ENCODE measurements around the gene HYAL3. TPM values are rescaled to one million over a fixed set of nuclear protein-coding genes. Genes with fewer than 3 reads are reported as not detected.

The HYAL3 gene
- total and polyA plus RNA-seq, 2 of the 13 experiments (the other 11 are each of a cell fraction or from before 2014, with no cell fraction given) = 5.5 to 10.4 TPM

DNA sequence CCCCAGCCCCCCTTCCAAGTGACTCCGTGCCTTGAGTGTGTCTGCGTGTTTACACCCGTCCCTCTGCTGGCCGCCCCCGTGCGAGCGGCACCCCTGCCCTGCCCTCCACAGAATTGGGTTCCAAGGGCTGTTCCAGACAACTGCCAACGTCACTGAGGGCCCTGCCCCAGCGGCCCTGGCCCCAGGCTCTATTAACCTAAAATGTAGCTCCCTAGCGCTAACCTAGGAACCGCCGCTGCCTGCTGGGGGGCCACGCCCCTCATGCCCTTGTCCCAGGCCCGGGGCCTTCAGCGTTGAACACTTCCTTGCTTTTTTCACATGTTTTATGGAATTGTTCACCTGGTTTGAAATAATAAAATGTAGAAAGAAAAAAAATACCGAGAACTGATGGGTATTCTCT is 40.2 kb downstream of the HYAL3 start:
- no peak for ATAC-seq
- peaks cover 16 to 28% of the 10 kb centered on the region in 2 experiments for H3K36me3 ChIP-seq (replicated peaks in 1 of 2; ENCODE audit: control insufficient read depth in 1 of 2, insufficient read depth in 2 of 2, low read length in 2 of 2)
- H3K9me3 ChIP-seq (ENCODE audit: low read length) = no peaks in the 10 kb centered on the region
- intact Hi-C loops (cut with micrococcal nuclease; ENCODE audit: unreplicated experiment) (no loop called here), in situ Hi-C loops (cut with HindIII; ENCODE audit: extremely low pct_ligation_motif_present, low pct_unique_long_range_greater_than_20kb) (no loop called here)
- peaks cover 12% of the 10 kb centered on the region for H3K79me2 ChIP-seq (ENCODE audit: insufficient read depth, low read length)
- DNase-seq (ENCODE audit: low spot score) = no peak
- WGBS (ENCODE audit: low lambda C conversion rate) = 88% methylated on average over 15 of the region's 16 CpGs
- no peak overlapping the region for H2AFZ ChIP-seq (ENCODE audit: low read length)
- no peak overlapping the region for H3K27ac ChIP-seq (ENCODE audit: extremely low read length, insufficient read depth, low read length)
- no peaks in the 10 kb centered on the region for H3K27me3 ChIP-seq (ENCODE audit: control insufficient read depth in 1 of 2, insufficient read depth in 2 of 2, low read length in 2 of 2)
- no peak for FAIRE-seq
- H3K9ac ChIP-seq (ENCODE audit: insufficient read depth, low read depth, low read length) = no peak overlapping the region
- POLR2A ChIA-PET = interaction anchor here (0.6 to 8.0 kb wide), 5 partner anchors 12 to 78 kb away, joined by 3 to 155 read pairs (median 8); partner anchors contain the start of genes GNAI2 and SEMA3B
- H3K4me2 ChIP-seq (ENCODE audit: low read depth, low read length) = no peak overlapping the region
- CTCF ChIA-PET (ENCODE audit: low intra/inter-chr PET ratio, low total read pairs) = interaction anchor here (3.0 to 3.1 kb wide), 2 partner anchors 14 to 32 kb away, joined by 26 to 81 read pairs; no protein-coding TSS in a partner anchor
- H3K4me1 ChIP-seq (ENCODE audit: insufficient read depth, low read length) = peaks cover 48% of the 10 kb centered on the region
- H3K4me3 ChIP-seq (replicated peaks in 1 of 3; ENCODE audit: insufficient read depth in 1 of 3, low read depth in 2 of 3, low read length in 3 of 3) = no peak overlapping the region
- no TSS peak for BruUV-seq (replicated peaks)
- no peaks in the 10 kb centered on the region for H4K20me1 ChIP-seq (ENCODE audit: insufficient read depth, low read length)
- TF ChIP-seq, protein P1, sequence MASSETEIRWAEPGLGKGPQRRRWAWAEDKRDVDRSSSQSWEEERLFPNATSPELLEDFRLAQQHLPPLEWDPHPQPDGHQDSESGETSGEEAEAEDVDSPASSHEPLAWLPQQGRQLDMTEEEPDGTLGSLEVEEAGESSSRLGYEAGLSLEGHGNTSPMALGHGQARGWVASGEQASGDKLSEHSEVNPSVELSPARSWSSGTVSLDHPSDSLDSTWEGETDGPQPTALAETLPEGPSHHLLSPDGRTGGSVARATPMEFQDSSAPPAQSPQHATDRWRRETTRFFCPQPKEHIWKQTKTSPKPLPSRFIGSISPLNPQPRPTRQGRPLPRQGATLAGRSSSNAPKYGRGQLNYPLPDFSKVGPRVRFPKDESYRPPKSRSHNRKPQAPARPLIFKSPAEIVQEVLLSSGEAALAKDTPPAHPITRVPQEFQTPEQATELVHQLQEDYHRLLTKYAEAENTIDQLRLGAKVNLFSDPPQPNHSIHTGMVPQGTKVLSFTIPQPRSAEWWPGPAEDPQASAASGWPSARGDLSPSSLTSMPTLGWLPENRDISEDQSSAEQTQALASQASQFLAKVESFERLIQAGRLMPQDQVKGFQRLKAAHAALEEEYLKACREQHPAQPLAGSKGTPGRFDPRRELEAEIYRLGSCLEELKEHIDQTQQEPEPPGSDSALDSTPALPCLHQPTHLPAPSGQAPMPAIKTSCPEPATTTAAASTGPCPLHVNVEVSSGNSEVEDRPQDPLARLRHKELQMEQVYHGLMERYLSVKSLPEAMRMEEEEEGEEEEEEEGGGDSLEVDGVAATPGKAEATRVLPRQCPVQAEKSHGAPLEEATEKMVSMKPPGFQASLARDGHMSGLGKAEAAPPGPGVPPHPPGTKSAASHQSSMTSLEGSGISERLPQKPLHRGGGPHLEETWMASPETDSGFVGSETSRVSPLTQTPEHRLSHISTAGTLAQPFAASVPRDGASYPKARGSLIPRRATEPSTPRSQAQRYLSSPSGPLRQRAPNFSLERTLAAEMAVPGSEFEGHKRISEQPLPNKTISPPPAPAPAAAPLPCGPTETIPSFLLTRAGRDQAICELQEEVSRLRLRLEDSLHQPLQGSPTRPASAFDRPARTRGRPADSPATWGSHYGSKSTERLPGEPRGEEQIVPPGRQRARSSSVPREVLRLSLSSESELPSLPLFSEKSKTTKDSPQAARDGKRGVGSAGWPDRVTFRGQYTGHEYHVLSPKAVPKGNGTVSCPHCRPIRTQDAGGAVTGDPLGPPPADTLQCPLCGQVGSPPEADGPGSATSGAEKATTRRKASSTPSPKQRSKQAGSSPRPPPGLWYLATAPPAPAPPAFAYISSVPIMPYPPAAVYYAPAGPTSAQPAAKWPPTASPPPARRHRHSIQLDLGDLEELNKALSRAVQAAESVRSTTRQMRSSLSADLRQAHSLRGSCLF (CRISPR knock-in tag; IDR thresholded peaks at IDR 0.05; ENCODE audit: borderline replicate concordance) = no peak
- TF ChIP-seq ZNF556 (CRISPR knock-in tag; IDR thresholded peaks at IDR 0.05; ENCODE audit: borderline replicate concordance) (no peak), TAF15 (IDR thresholded peaks at IDR 0.05; ENCODE audit: low read depth, low read length, poor library complexity, severe bottlenecking) (no peak), NFKB2 (CRISPR knock-in tag; IDR thresholded peaks at IDR 0.05; ENCODE audit: borderline replicate concordance) (no peak), ZBTB10 (CRISPR knock-in tag; IDR thresholded peaks at IDR 0.05; ENCODE audit: borderline replicate concordance) (no peak), ZNF564 (CRISPR knock-in tag; IDR thresholded peaks at IDR 0.05) (no peak), ZBTB44 (CRISPR knock-in tag; IDR thresholded peaks at IDR 0.05) (no peak), PRMT3 (CRISPR knock-in tag; IDR thresholded peaks at IDR 0.05; ENCODE audit: borderline replicate concordance, low read depth) (no peak)
- TF ChIP-seq, protein P2, sequence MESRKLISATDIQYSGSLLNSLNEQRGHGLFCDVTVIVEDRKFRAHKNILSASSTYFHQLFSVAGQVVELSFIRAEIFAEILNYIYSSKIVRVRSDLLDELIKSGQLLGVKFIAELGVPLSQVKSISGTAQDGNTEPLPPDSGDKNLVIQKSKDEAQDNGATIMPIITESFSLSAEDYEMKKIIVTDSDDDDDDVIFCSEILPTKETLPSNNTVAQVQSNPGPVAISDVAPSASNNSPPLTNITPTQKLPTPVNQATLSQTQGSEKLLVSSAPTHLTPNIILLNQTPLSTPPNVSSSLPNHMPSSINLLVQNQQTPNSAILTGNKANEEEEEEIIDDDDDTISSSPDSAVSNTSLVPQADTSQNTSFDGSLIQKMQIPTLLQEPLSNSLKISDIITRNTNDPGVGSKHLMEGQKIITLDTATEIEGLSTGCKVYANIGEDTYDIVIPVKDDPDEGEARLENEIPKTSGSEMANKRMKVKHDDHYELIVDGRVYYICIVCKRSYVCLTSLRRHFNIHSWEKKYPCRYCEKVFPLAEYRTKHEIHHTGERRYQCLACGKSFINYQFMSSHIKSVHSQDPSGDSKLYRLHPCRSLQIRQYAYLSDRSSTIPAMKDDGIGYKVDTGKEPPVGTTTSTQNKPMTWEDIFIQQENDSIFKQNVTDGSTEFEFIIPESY (CRISPR knock-in tag; IDR thresholded peaks at IDR 0.05) = peak; percentile 84
- TF ChIP-seq, protein P3, sequence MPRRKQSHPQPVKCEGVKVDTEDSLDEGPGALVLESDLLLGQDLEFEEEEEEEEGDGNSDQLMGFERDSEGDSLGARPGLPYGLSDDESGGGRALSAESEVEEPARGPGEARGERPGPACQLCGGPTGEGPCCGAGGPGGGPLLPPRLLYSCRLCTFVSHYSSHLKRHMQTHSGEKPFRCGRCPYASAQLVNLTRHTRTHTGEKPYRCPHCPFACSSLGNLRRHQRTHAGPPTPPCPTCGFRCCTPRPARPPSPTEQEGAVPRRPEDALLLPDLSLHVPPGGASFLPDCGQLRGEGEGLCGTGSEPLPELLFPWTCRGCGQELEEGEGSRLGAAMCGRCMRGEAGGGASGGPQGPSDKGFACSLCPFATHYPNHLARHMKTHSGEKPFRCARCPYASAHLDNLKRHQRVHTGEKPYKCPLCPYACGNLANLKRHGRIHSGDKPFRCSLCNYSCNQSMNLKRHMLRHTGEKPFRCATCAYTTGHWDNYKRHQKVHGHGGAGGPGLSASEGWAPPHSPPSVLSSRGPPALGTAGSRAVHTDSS (CRISPR knock-in tag; conservative IDR thresholded peaks at IDR 0.05) = no peak
